Umbilical cord (tissue), 2 donors: ENCODE results near the gene ADGRD2. TPM values are rescaled to one million over a fixed set of nuclear protein-coding genes. Genes with fewer than 3 reads are reported as not detected.

Experiments
- DNase-seq: peaks from one replicate; pipeline ENCODE4 v3.0.0-alpha.2; 2015; ENCODE audit warnings: low spot score
- total RNA-seq: library from RNA; depleted of rRNA; stranded (reverse); fragments of >200 nt; gene quantifications from one replicate; pipeline ENCODE4 v1.2.3, GENCODE V29; 2014; ENCODE audit warnings: low replicate concordance; ENCODE audit not compliant: insufficient read depth

The ADGRD2 gene
- total RNA-seq, 1 donor from 2014 or later, result not detected

GRCh38 chr9:124479371-124479770, 29.1 kb downstream of the ADGRD2 start:
- DNase-seq, result no peak

GRCh38 chr9:124479947-124480620, 29.8 kb downstream of the ADGRD2 start:
- DNase-seq, result no peak

GRCh38 chr9:124480621-124480981, 30.4 kb downstream of the ADGRD2 start:
- DNase-seq, result no peak

GRCh38 chr9:124481115-124481514, 30.9 kb downstream of the ADGRD2 start:
- no peak for DNase-seq

GRCh38 chr9:124482431-124483031, 32.3 kb downstream of the ADGRD2 start:
- DNase-seq, result no peak

- DNase-seq, result no peak
Observed at GRCh38 chr9:124483481-124483880, 33.2 kb downstream of the ADGRD2 start.

- DNase-seq, result no peak
Observed at GRCh38 chr9:124485201-124485600, 35.0 kb downstream of the ADGRD2 start.

- no peak for DNase-seq
Observed at GRCh38 chr9:124485936-124486335, 35.7 kb downstream of the ADGRD2 start.

GRCh38 chr9:124486778-124487259, 36.6 kb downstream of the ADGRD2 start:
- no peak for DNase-seq

- DNase-seq, result no peak
Observed at GRCh38 chr9:124487260-124488182, 37.3 kb downstream of the ADGRD2 start.

- no peak for DNase-seq
Observed at GRCh38 chr9:124488641-124489210, 38.5 kb downstream of the ADGRD2 start.

- DNase-seq, result no peak
Observed at GRCh38 chr9:124489222-124489621, 39.0 kb downstream of the ADGRD2 start.

GRCh38 chr9:124490004-124490403, 39.8 kb downstream of the ADGRD2 start:
- DNase-seq, result no peak

- no peak for DNase-seq
Observed at GRCh38 chr9:124491049-124491975, 41.1 kb downstream of the ADGRD2 start.

GRCh38 chr9:124492818-124493217, 42.6 kb downstream of the ADGRD2 start:
- DNase-seq, result no peak

GRCh38 chr9:124493218-124493617, 43.0 kb downstream of the ADGRD2 start:
- DNase-seq, result no peak

GRCh38 chr9:124493794-124494479, 43.7 kb downstream of the ADGRD2 start:
- no peak for DNase-seq

- DNase-seq, result no peak
Observed at GRCh38 chr9:124495126-124496074, 45.1 kb downstream of the ADGRD2 start.

- DNase-seq, result no peak
Observed at GRCh38 chr9:124496075-124496449, 45.8 kb downstream of the ADGRD2 start.
